GM21576 (cell line): ENCODE results near the gene HGFAC.
"Not testable (repeated sequence)": the region's sequence is repeated elsewhere in the genome, so short reads cannot be mapped to it uniquely, and the experiment has no call there.

ENCODE experiments used
- ATAC-seq: cut with Tn5 transposase; IDR thresholded peaks from one replicate; pipeline ENCODE4 v1.9.1; 2021; ENCODE audit warnings: mild to moderate bottlenecking, moderate library complexity; ENCODE audit not compliant: unreplicated experiment

HGFAC gene

GRCh38 chr4:3410401-3411135, 31.2 kb upstream of the HGFAC start:
- no peak for ATAC-seq

DNA sequence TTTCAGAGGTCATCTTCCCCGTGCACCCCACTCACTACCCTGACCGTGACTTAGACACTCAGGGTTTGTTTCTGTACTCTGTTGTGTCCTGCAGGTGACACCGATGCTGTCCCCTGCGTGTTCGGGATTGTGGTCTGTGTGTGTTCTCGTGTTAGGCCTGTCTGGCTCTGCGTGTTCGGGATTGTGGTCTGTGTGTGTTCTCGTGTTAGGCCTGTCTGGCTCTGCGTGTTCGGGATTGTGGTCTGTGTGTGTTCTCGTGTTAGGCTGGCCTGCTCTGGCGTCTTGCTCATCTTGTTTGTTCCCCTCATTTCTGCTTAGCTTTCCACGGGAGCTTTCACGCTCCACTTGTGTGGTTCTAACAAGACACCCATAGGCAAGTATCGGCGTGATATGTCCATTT, 30.6 kb upstream of the HGFAC start:
- ATAC-seq, result not testable (repeated sequence)

- no peak for ATAC-seq
These were observed 30.1 kb upstream of the HGFAC start for GRCh38 chr4:3411676-3412075.

DNA sequence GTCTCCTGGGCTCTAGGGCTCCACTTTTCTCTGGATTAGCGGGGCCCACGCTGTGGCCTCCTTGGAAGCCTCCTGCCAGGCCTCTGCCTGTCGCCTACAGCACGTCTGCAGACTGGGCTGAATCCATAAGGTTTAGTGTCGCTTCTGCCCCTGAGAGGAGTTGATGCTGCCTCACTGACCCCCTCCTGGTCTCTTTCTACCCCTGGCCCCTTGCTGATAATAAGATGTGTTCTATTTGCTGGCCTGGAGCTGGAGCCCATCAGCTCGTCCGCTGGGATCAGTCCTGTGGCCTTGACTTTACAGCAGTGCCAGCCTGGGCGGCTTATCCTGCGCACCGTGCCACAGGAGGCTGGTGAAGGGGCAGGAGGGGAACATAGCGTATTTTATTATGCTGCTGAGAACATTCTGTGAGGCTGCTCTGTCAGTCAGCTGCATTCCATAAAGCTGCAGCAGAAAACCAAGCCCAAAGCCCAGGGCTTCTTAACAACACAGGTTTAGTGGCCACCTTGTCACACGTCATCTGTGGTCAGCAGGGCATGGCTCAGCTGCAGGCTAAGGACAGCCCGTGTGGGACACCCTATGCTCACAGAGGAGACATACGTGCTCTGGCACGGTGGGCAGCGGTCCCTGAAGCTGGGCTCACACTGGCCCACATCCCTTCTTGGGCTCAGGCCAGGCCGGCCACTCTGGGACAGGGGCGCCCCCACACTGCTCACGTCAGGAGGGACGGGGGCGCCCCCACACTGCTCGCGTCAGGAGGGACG, 29.3 kb upstream of the HGFAC start:
- ATAC-seq, result no peak

DNA sequence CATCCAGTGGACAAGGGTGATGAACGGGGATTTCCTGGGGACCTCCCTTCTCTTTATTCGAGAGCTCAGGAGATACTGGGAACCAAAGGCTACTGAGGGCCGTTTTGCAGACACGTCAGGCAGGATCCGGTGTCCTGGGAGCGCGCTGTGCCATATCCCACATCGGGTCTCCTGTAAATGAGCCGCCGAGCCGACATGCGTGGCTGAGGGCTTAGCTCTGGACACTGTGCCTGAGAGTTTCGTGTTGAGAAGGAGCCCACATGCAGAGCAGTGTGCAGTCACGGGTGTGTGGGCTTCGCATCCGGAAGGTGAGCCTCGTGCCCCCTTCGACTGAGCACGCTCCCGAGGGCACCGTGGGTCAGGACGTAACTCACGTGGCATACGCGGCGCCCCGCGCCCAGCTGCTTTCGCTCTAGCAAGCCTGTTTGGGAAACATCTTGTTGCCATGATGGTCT, 28.5 kb upstream of the HGFAC start:
- ATAC-seq, result no peak

- ATAC-seq, result no peak
These were observed 27.9 kb upstream of the HGFAC start for GRCh38 chr4:3413675-3414420.

GRCh38 chr4:3414421-3415279, 27.1 kb upstream of the HGFAC start:
- no peak for ATAC-seq

DNA sequence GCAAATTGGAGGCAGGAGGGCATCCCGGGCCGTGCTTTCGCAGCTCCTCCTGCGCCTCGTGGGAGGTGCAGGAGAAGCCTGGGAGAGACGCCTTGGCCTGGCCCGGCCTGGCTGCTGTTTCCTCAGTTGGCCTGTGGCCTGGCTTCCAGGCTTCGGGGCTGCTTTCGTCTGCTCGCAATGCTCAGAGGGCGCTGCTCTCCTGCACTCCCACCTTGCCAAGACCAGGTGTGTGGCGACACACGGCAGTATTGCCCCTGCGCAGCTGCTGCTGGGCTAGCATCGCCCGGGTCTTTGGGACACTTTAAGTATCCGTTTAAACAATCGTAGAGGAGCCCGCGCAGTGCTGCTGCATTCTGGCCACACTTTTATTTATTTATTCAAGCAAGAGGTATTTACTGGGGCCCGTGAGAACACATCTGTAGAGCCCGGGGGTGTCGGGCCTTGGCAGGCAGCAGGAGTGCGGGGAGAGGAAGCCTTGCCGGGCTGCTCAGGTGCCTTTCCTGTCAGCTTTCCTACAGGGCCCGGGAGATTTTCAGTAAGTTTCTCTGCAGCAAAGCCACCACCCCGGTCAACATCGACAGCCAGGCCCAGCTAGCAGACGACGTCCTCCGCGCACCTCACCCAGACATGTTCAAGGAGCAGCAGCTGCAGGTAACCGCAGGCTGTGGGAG, 26.2 kb upstream of the HGFAC start:
- ATAC-seq, result no peak

DNA sequence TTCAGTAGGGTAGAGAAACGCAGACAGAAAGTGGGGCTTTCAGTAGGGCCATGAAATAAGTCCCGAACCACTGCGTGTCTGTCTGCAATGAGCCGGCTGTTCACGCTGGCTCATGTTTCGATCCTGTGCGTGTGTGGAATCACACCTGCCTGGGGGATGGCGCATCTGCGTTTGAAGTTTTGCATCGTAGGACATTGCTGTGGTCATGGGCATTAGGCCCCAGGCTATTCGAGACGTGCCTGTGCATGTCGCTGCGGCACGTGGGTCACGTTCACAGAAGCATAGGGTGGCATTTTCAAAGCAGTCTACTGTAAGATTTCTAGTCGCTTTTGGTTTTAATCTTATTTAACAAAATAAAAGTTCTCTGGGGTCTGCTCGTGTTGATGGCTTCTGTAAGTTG, 25.5 kb upstream of the HGFAC start:
- no peak for ATAC-seq

DNA sequence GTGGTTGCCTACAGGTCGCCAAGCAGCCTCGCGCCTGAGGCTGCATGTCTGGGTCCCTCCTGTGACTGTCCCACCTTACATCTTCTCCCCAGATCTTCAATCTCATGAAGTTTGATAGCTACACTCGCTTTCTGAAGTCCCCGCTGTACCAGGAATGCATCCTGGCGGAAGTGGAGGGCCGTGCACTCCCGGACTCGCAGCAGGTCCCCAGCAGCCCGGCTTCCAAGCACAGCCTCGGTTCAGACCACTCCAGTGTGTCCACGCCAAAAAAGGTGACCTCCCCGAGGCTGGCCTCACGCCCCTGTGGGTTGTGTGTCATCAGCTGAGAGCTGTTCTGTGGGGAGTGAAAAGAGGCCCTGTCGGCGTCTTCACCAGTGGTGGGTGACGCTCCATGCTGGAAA, 24.9 kb upstream of the HGFAC start:
- no peak for ATAC-seq

- no peak for ATAC-seq
These were observed 24.3 kb upstream of the HGFAC start for GRCh38 chr4:3417448-3417847.

DNA sequence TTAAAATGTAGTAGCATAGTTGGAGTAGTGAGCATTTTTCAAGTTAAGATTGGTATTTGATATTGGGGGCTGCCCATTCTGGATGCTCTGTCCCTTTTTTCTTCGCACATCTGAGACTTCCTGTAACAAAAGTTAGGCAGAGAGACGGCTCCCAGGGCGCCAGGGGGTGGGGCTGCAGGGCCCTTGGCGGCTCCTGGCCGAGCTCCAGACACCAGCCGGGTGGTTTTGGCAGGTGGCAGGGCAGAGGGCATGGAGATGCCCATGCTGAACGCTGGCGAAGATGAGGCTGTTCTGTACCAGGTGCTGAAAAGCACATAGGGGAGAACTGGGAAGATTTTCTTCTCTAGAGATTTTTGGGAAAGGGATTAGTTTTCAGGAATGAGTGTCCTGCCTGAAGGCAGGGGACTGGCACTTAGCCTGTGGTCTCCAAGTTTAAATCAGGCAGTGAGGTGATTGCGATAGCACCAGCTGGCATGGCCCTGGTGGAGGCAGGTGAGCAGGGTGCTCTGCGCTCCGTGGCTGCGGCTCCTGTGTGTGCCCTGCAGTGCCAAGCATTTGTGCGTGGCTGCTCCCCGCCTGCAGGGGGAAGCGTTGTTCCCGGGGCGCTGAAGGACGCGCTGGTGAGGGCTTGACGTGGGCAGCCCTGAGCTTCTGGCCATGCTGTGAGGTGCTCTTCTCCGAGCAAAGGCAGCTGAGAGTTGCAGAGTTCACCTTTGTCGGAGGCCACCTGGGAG, 23.6 kb upstream of the HGFAC start:
- ATAC-seq, result no peak

- ATAC-seq, result no peak
These were observed 21.7 kb upstream of the HGFAC start for GRCh38 chr4:3419836-3420605.

DNA sequence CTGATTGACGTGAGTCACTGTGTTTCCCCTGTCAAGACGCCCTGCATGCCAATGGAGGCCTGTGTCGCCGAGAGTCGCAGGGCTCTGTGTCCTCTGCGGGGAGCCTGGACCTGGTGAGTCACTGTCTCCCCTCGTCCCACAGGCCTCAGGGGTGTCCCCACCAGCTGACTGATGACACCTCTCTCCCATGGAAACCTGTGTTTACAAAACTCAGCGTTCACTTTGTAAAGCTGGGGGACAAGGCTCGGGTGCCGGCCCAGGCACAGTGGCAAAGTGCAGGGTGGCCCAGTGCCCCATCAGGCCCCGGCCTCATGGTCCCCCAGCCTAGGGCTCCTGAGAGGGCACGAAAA, 21.2 kb upstream of the HGFAC start:
- no peak for ATAC-seq

GRCh38 chr4:3420956-3421355, 20.8 kb upstream of the HGFAC start:
- ATAC-seq, result no peak

DNA sequence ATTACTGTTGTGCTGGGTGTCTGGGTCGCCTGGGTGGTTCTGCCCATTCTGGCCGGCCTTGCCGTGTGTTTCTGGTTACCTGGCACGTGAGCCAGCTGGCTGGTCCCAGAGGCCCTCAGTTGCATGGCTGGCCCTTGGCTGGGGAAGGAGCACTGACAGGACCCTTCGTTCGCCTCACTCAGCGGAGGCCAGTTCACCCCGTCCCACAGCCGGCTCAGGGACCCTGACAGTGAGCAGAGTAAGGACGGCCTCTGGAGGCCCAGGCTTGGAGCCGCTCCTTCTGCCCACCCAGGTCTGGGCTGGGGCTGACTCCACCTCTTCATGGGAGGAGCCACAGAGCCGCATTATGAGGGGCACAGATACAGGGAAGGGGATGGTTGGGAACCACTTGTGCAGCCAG, 20.3 kb upstream of the HGFAC start:
- ATAC-seq, result no peak

DNA sequence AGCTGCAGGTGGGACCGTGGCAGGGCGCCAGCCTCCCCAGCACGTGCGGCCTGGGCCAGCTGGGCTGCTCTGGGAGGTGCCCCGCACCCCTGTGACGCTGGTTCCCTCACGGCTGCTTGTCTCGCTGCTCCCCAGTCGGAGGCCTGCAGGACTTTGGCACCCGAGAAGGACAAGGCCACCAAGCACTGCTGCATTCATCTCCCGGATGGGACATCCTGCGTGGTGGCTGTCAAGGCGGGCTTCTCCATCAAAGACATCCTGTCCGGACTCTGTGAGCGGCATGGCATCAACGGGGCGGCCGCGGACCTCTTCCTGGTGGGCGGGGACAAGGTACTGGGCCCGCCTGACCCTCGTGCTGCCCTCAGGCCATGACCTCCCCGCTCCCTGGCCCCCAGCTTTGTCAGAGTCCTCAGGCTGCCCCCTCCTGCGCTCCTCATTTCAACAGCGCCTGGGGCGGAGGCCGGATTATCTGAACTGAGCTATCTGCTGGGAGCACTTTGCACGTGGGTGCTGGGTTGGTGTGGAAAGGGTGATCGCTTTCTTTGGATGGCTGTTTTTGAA, 19.4 kb upstream of the HGFAC start:
- ATAC-seq, result no peak

DNA sequence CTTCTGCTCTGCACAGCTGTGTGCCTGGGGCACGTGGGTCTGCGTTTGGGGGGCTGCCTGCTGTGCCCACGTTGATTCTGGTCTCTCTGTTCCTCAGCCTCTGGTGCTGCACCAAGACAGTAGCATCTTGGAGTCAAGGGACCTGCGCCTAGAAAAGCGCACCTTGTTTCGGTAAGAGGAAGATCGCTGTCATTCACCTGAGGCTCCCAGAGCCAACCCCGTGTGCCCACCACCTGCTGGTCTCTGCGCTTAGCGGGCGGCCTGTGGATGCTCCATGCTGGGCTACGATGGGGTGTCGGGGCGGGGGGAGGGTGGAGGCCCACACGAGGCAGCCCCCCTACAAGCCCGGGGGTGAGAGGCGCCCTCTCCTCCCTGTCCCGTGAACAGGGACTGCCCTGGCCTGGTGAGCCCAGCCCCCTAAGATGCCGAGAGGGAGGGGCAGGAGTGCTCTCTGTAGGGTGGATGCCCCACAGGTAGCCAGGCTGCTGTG, 18.9 kb upstream of the HGFAC start:
- no peak for ATAC-seq
